Lung (tissue), 12 donors: ENCODE measurements around the gene CHN1. TPM values are rescaled to one million over a fixed set of nuclear protein-coding genes. Genes with fewer than 3 reads are reported as not detected.

Source experiments
- ATAC-seq: fragments of 200-7000 bp; cut with Tn5 transposase; one replicate; pipeline ENCODE4 v1.9.1; 2020; ENCODE audit warnings: moderate number of reproducible peaks; ENCODE audit not compliant: insufficient read depth, low FRiP score
- DNase-seq, 3 donors: peaks; one replicate each; pipeline ENCODE4 v3.0.0-alpha.2; 2013 to 2017
- H3K27ac ChIP-seq, 2 donors: one replicate each; pipeline ENCODE4 v1.5.1; 2013; ENCODE audit warnings: mild to moderate bottlenecking in 2 of 2, moderate library complexity in 2 of 2, control low read depth in 1 of 2, inconsistent platforms in 1 of 2, low read depth in 1 of 2, low read length in 1 of 2
- H3K27me3 ChIP-seq, 3 donors: one replicate each; pipeline ENCODE4 v1.5.1; 2013; ENCODE audit warnings: low read length in 2 of 3; ENCODE audit not compliant: control insufficient read depth in 3 of 3, insufficient read depth in 3 of 3
- H3K36me3 ChIP-seq, 4 donors: one replicate each; pipeline ENCODE4 v1.5.1; 2013; ENCODE audit warnings: low read length in 4 of 4, mild to moderate bottlenecking in 1 of 4, moderate library complexity in 1 of 4; ENCODE audit not compliant: control insufficient read depth in 4 of 4, insufficient read depth in 4 of 4
- H3K4me1 ChIP-seq, 5 donors: one replicate each; pipeline ENCODE4 v1.5.1; 2013; ENCODE audit warnings: low read length in 5 of 5, mild to moderate bottlenecking in 2 of 5, moderate library complexity in 1 of 5; ENCODE audit not compliant: control insufficient read depth in 5 of 5, insufficient read depth in 5 of 5
- H3K4me3 ChIP-seq: one replicate; pipeline ENCODE4 v1.5.1; 2013; ENCODE audit warnings: mild to moderate bottlenecking, control low read depth, moderate library complexity
- H3K9ac ChIP-seq, 2 donors: one replicate each; pipeline ENCODE4 v1.5.1; 2013; ENCODE audit warnings: low read length in 2 of 2, control low read depth in 1 of 2; ENCODE audit not compliant: insufficient read depth in 1 of 2
- H3K9me3 ChIP-seq, 4 donors: one replicate each; pipeline ENCODE4 v1.5.1; 2013; ENCODE audit warnings: low read length in 3 of 4, mild to moderate bottlenecking in 1 of 4, moderate library complexity in 1 of 4; ENCODE audit not compliant: control insufficient read depth in 4 of 4, insufficient read depth in 3 of 4
- CTCF ChIP-seq: IDR thresholded peaks from 2 replicates; pipeline ENCODE4 v1.5.1; 2012; ENCODE audit warnings: mild to moderate bottlenecking; ENCODE audit errors: control extremely low read depth, extremely low read depth
- WGBS, 2 donors: extraction: QIAGEN DNeasy Blood & Tissue Kit; methylation state at CpG; one replicate each; pipeline ENCODE4 v1.1.7; 2013; 5-methylcytosine and 5-hydroxymethylcytosine counted together
- polyA plus RNA-seq, 2 donors: library from polyadenylated mRNA; stranded (reverse); fragments of 200-250 nt; gene quantifications; one replicate each; pipeline ENCODE4 v1.2.1, GENCODE V29; 2013
- total RNA-seq, 2 donors: library from RNA; depleted of rRNA in 1 of 2; stranded (reverse); fragments of >200 nt in 1 of 2; gene quantifications; one replicate each; pipeline ENCODE4 v1.2.1, GENCODE V29; 2014 to 2021
- donor health status: control.
- donor health status: control.
- donor health status: Bipolar disorder and iron deficiency.
- donor health status: healthy.
- donor health status: DM: yes; HTN: yes; CAD: no.

CHN1 gene
- total and polyA plus RNA-seq, 4 donors, result 6.8 to 80.9 (median 14.5) TPM

DNA sequence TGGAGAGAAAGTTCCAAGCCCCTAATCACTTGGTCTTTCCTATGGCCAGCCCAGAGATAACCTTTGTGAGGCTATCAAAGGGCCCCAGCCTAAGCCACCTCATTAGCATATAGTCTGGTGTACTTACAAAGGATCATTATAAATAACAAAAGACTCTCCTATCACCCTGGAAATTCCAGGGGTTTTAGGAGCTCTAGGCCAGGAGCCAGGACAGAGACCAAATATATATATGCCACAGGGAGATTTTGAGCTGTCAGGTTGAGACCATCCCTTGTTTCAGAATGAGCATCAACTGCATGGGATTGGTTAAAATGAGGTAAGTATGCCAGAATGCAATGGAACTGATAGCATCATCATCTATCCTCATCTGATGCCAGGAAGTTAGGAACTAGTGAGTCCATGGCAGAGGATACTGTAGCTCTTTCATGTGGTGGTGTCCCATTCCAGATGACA lies 208.8 kb downstream of the CHN1 start:
- peak in 1 of 3 donors; percentile 39 for DNase-seq
- no peak overlapping the region for H3K27ac ChIP-seq

DNA sequence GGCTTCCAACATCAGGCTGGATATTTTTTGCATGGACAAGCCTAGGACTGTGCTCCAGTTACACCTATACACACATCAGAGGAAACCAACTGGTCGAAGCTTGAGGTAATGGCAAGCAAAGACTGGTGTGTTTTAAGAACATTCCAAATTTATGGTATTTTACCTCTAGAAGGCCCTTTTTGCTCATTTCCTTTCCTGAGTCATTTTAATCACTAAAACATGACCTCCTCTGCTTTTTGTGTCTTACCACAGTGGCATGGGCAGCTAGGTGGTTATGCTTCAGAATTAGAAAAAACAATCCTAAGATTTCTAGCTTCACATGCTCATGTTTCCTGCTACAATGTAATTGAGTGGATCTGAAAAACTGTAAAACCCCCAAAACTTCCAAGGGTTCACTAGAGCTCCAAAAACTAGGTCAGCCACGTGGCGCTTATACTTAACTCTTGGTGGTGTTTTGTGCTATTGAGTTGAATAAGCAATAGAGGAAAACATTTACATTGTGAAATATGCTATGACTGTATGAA lies 210.3 kb downstream of the CHN1 start:
- no peak for ATAC-seq

More for the DNA sequence above, 208.8 kb downstream of the CHN1 start:
- no peak for ATAC-seq
- no peak overlapping the region for H3K4me3 ChIP-seq
- H3K4me1 ChIP-seq, result peaks cover 0 to 14% (median 6%) of the 10 kb centered on the region in 5 donors
- peaks cover 0 to 21% (median 14%) of the 10 kb centered on the region in 4 donors for H3K36me3 ChIP-seq
- H3K9ac ChIP-seq, result no peak overlapping the region
- H3K27me3 ChIP-seq, result no peaks in the 10 kb centered on the region
- peaks cover 0 to 2% (median 0%) of the 10 kb centered on the region in 4 donors for H3K9me3 ChIP-seq
- no peak for TF ChIP-seq CTCF

GRCh38 chr2:174792309-174793025 lies 212.7 kb downstream of the CHN1 start:
- 58 to 77% methylated on average over 7 of the region's 7 CpGs for WGBS, 2 donors
- Histone ChIP-seq H3K27ac (no peak overlapping the region), H3K9me3 (no peaks in the 10 kb centered on the region), H3K9ac (no peak overlapping the region), H3K36me3 (no peaks in the 10 kb centered on the region), H3K4me3 (no peak overlapping the region), H3K4me1 (peaks cover 0 to 22% (median 14%) of the 10 kb centered on the region in 5 donors), H3K27me3 (no peaks in the 10 kb centered on the region)
- DNase-seq (no peak), ATAC-seq (no peak)
- no peak for TF ChIP-seq CTCF

More for the DNA sequence above, 210.3 kb downstream of the CHN1 start:
- Histone ChIP-seq H3K36me3 (peaks cover 0 to 17% (median 10%) of the 10 kb centered on the region in 4 donors), H3K4me1 (peaks cover 0 to 18% (median 14%) of the 10 kb centered on the region in 5 donors), H3K4me3 (no peak overlapping the region), H3K27me3 (no peaks in the 10 kb centered on the region), H3K9me3 (peaks cover 0 to 2% (median 0%) of the 10 kb centered on the region in 4 donors), H3K9ac (no peak overlapping the region), H3K27ac (no peak overlapping the region)
- WGBS, 2 donors, result 74 to 91% methylated on average over 3 of the region's 3 CpGs
- DNase-seq, result no peak
- TF ChIP-seq CTCF, result no peak
